GM21529 (cell line): ENCODE results near the gene RIN3.

Experiments
- ATAC-seq: cut with Tn5 transposase; IDR thresholded peaks from one replicate; pipeline ENCODE4 v1.9.1; 2021; ENCODE audit not compliant: unreplicated experiment

Gene RIN3

DNA sequence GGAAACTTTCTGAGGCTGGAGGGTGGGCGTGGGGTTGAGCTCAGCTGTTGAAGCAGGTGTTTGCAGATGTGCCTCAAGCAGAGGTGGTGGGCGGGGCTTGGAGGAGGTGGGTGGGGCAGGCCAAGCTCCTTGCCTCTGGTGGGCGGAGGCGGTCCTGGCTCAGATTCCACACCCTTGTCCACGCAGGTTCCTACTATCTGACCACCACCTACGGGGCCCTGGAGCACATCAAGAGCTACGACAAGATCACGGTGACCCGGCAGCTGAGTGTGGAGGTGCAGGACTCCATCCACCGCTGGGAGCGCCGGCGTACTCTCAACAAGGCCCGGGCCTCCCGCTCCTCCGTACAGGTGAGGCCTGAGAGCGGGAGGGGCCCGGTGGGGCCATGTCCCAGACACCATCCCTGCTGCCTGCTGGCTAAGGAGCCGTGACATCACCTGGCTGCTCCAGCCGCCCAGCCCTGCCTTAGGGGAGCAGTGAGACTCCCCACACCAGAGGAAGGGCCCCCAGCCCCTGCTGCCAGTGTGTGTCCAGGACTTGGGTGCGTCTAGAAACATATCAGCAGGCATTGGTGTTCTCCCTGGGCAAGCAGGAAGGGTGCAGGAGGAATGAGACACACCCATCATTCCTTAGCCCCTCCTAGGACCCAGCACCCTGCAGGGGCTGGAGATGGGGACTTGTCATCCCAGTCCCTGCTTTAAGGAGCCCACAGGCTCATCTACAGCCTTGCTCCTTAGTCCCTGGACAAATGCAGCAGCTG, 171.4 kb downstream of the RIN3 start:
- ATAC-seq: no peak

DNA sequence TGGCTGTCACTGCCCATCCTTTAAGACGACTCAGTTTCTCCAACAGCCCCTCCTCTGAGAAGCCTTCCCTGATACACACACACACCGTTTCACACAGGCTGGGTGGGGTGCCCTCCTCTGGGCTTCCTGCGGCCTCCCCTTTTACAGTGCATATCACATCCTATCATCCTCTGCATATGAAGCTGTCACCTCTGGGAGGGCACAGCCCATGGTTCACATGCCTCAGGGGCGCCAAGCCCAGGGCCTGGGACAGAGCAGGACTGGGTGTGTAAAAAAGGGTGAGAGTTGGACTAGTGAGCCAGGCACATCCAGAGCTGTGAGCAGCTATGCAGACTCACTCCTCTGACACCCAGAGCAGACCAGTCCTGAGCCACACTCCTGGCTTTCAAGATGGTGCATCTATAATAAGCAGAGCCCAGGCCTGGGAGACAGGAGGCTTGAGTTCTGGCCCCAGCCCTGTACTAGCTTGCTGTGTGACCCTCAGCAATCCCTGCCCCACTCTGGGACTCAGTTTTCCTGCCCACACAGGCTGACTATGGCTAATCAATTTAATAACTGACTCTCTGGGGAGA, 172.3 kb downstream of the RIN3 start:
- no peak for ATAC-seq

GRCh38 chr14:92686411-92686899, 172.9 kb downstream of the RIN3 start:
- ATAC-seq: no peak

DNA sequence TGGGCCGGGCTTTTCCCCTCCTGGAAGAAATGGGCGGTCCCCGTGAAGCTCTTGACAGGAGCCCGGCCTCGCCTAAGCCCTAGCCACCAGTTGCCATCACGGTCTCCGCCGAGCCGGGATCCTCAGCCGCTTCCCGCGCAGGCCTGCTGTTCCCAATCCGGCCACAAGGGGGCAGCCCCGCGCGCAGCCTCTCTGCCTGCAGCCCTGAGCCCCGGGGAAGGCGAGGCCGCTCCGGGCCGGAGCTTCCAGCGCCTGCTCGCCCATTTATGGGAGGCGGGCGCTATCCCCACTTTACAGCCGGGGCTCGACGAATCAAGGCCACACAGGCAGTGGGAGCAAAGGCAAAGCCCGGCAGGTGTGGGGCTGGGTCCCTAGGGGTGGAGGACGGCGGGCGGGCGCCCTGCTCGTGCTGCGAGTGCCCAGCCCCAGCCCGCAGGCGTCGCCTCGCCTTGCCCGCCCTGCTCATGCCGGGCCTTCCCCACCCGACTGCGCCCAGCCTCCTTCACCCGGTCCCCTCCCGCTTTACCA, 173.4 kb downstream of the RIN3 start:
- peak; percentile 72 for ATAC-seq

DNA sequence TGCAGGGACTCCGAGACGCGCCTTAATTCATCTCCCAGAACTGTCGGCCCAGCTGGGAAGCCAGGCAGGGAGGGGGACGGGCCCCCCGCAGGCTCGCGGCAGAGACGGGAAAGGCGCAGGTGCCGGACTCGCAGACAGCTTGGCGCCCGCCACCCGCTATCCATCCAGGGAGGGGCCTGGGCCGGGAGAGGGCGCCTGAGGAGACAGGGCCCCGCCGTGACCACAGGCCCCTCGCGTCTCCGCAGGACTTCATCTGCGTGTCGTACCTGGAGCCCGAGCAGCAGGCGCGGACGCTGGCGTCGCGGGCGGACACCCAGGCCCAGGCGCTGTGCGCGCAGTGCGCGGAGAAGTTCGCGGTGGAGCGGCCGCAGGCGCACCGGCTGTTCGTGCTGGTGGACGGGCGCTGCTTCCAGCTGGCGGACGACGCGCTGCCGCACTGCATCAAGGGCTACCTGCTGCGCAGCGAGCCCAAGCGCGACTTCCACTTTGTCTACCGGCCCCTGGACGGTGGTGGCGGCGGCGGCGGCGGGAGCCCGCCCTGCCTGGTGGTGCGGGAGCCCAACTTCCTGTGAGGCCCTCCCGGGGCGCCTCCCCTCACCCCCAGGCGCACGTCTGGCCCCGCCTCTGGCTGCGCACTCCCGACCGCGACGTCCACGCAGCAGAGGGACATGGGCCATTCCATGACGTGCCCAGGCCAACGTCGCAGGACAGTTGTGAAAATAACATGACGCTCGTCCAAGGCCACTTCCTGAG, 174.3 kb downstream of the RIN3 start:
- no peak for ATAC-seq

- no peak for ATAC-seq
These were observed 175.1 kb downstream of the RIN3 start for GRCh38 chr14:92688434-92689375.

DNA sequence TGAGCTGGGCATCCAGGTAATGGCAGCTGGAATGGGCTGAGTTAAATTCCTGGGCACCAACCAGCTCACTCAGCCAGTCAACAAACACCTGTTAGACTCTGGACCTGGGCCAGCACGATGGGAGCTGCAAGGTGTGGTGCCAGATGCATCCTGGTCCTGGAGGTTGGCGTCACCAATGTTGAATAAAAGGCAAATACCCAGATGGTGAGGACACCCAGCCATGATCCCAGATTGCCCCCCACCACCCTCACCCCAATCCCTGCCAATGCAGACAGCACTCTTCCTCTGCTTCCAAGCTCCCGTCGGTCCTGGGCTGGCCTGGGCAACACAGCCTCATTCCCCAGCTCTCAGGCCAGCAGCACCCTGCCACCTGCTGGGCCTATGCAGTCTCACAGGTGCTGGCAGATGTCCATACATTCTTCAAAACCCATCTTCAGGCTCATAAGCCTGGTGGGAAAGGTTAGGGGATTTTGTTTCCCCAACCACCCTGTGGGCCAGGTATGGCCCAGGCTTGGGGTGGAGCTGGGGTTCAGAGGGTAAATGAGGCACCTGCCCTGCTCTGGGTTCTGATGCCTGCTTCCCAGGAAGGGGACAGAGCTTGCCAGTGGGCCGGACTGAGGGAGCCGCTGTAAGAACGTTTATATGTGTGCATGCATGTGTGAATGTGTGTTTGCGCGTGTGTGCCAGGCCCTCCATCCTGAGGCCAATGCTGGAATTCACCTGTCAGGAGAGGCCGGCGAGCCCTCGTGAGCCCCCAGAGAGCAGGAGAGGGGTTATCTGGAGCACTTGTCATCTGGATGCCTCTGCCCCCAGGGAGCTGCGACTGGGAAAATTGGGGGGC, 176.8 kb downstream of the RIN3 start:
- ATAC-seq: no peak

- no peak for ATAC-seq
These were observed 179.2 kb downstream of the RIN3 start for GRCh38 chr14:92692822-92693226.

- ATAC-seq: no peak
These were observed 180.6 kb downstream of the RIN3 start for GRCh38 chr14:92693998-92694795.

- ATAC-seq: no peak
These were observed 181.2 kb downstream of the RIN3 start for GRCh38 chr14:92694807-92695206.

- ATAC-seq: no peak
These were observed 182.0 kb downstream of the RIN3 start for GRCh38 chr14:92695562-92695961.

DNA sequence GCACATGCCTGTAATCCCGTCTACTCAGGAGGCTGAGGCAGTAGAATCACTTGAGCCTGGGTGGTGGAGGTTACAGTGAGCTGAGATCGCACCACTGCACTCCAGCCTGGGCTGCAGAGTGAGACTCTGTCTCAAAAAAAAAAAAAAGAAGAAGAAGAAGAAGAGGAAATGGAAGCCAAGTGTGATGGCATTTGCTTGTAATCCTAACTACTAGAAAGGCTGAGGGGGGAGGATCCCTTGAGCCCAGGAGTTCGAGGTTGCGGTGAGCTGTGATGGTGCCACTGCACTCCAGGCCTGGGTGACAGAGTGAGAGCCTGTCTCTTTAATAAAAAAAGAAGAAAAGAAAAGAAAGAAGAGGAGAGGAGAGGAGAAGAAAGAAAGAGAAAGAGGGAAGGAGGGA, 182.8 kb downstream of the RIN3 start:
- no peak for ATAC-seq

- no peak for ATAC-seq
These were observed 184.8 kb downstream of the RIN3 start for GRCh38 chr14:92698393-92698792.

DNA sequence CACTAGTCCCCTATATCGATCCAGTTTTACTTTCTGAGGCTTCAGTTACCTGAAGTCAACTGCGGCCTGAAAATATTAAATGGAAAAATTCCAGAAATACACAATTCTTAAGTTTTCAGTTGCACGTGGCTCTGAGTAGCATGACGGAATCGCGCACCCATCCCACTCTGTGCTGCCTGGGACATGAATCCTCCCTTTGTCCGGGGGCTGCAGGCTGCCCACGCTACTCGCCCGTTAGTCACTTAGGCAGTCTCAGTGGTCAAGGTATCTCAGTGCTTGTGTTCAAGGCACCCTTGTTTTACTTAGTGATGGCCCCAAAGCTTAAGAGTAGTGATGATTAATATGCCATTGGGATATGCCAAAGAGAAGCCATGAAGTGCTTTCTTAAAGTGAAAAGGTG, 188.2 kb downstream of the RIN3 start:
- ATAC-seq: no peak

DNA sequence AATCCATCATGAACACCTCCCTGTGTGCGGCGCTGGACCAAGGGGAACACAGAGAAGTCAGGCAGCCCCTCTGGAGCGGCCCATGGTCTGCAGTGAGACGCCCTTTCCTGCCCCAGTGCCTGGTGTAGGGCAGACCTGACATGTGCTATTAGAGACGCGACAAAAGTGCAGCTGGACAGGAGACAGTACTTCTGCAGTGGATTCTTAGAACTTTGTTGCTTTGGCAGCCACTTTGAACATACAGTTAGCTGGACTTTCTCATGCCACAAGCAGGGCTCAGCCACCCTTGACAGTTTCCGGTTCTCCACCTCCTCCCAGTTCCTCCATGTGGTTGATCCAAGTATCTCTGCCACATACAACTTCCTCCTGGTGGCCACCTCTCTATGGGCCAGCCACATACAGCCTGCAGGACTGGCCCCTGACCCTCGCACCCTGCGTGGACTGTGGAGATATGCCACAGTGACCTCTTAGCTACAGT, 188.9 kb downstream of the RIN3 start:
- no peak for ATAC-seq

DNA sequence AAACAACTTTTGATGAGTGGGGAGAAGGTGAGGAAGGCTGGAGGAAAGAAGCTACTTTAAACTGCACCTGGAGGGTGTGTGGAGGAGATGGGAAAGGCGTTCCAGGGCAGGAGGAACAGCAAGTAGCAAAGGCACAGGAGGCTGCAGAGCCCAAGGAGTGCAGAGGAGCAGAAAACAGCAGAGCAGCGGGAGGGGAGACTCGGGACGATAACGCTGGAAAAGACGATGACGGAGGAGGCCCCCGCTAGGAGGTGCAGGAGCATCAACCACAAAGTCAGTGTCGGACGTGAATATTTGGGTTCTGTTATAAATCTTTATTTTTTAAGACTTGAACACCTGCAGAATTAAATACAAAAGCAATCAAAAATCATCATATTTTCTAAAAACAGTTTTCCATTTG, 189.9 kb downstream of the RIN3 start:
- ATAC-seq: no peak

DNA sequence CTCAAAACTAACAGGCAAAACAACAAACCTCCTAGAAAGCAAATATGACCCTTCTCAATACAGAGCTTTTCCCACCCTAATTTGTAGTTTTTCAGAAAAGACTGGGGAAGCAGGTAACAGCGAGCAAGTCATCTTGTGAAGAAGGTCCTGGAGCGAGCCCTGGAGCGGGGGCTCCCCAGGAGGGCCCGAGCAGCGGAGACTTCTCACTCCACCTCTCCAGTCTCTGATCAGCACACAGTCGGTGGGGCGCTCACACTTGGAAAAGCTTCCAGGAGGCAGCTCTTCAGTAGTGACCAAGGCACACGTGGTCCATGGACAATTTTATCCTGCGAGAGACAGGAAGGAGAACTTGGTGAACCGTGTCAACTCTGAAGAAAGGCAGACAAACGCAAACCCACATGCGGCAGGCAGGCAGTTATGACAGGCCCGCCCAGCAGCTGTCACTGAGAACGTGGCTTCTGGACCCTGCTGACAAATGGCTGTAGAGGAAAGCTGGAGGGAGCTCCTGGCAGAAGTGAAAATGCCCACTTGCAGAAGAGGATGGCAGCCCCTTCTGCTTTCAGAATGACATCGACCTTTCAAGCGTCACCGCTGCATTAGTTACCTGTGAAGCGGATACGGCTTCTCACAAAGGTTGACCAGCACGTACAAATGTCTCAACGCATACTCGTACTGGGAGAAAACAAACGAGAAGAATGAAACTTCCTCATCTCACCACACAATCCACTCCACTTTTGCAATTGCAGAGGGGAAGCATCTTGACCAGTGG, 190.6 kb downstream of the RIN3 start:
- ATAC-seq: peak; percentile 96

GRCh38 chr14:92704821-92705220, 191.2 kb downstream of the RIN3 start:
- no peak for ATAC-seq
